ENCODE data around the gene SEMA6B. TPM values are rescaled to one million over a fixed set of nuclear protein-coding genes. Genes with fewer than 3 reads are reported as not detected.

SEMA6B gene
- polyA plus RNA-seq, 1 donor from 2014 or later, result 21.6 TPM

DNA sequence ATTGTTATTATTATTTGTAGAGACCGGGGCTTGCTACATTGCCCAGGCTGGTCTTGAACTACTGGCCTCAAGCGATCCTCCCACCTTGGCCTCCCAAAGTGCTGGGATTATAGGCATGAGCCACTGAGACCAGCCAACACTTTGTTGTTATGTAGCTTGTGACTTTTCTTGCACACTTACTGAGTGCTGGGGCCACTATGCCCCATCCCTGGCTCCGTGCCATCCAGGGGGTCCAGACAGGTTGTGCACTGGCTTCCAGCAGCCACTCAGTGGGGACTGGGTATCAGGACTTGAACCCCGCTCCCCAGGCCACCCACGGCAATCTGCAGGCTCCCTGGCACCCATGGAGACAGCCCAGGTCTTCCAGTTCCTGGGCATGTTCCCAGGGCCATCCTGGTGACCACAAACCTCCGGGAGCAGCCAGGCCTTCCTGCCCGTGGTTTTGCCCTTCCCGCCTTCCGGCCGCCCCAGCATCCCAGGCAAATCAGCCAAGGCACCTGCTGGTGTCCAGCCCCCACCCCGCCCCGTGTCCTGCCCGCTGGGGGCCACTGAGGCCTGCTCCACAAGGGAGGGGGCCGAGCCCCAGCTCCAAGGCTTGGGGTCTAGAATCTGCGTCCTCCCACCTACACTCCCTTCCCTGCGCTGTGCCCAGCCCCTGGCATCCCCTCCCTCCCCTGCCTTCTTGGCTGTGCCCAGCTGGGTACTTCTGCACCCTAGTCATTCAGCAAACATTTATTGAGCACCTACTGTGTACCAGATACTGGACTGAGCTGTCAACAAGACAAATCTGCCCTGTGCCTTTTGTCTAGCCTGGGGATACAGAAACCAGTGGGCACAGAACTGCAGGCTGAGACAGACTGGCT, 23.7 kb upstream of the SEMA6B start:
- H3K27me3 ChIP-seq (ENCODE audit: insufficient read depth, low read depth, low read length), result no peaks in the 10 kb centered on the region
- H3K9ac ChIP-seq (ENCODE audit: low read length), result no peak overlapping the region
- no peaks in the 10 kb centered on the region for H3K36me3 ChIP-seq (ENCODE audit: insufficient read depth, low read length)
- H3K4me3 ChIP-seq (ENCODE audit: low read length), result no peak overlapping the region
- no peaks in the 10 kb centered on the region for H3F3A ChIP-seq (ENCODE audit: insufficient read depth, low read length, poor library complexity, severe bottlenecking)
- H3K27ac ChIP-seq (ENCODE audit: low read length), result no peak overlapping the region
- H3K4me2 ChIP-seq (ENCODE audit: low read length), result no peak overlapping the region
- H3K9me3 ChIP-seq (ENCODE audit: low read length), result no peaks in the 10 kb centered on the region
- peaks cover 11% of the 10 kb centered on the region for H4K20me1 ChIP-seq (ENCODE audit: insufficient read depth)
- no peaks in the 10 kb centered on the region for H3K9me2 ChIP-seq (ENCODE audit: insufficient read depth, low read length)
- TF ChIP-seq CTCF (IDR thresholded peaks at IDR 0.05; ENCODE audit: poor library complexity, severe bottlenecking), result no peak
- TF ChIP-seq SMC3 (conservative IDR thresholded peaks at IDR 0.05; ENCODE audit: poor library complexity), result no peak
- TF ChIP-seq EZH2 (IDR thresholded peaks at IDR 0.05; ENCODE audit: borderline replicate concordance, insufficient read depth, low read length, poor library complexity, severe bottlenecking), result no peak
- no peak for TF ChIP-seq POLR2AphosphoS5 (IDR thresholded peaks at IDR 0.05)
- TF ChIP-seq TAF1 (IDR thresholded peaks at IDR 0.05; ENCODE audit: low read depth), result no peak
- TF ChIP-seq EP300 (conservative IDR thresholded peaks at IDR 0.05; ENCODE audit: poor library complexity, severe bottlenecking), result no peak
- TF ChIP-seq, protein P1, sequence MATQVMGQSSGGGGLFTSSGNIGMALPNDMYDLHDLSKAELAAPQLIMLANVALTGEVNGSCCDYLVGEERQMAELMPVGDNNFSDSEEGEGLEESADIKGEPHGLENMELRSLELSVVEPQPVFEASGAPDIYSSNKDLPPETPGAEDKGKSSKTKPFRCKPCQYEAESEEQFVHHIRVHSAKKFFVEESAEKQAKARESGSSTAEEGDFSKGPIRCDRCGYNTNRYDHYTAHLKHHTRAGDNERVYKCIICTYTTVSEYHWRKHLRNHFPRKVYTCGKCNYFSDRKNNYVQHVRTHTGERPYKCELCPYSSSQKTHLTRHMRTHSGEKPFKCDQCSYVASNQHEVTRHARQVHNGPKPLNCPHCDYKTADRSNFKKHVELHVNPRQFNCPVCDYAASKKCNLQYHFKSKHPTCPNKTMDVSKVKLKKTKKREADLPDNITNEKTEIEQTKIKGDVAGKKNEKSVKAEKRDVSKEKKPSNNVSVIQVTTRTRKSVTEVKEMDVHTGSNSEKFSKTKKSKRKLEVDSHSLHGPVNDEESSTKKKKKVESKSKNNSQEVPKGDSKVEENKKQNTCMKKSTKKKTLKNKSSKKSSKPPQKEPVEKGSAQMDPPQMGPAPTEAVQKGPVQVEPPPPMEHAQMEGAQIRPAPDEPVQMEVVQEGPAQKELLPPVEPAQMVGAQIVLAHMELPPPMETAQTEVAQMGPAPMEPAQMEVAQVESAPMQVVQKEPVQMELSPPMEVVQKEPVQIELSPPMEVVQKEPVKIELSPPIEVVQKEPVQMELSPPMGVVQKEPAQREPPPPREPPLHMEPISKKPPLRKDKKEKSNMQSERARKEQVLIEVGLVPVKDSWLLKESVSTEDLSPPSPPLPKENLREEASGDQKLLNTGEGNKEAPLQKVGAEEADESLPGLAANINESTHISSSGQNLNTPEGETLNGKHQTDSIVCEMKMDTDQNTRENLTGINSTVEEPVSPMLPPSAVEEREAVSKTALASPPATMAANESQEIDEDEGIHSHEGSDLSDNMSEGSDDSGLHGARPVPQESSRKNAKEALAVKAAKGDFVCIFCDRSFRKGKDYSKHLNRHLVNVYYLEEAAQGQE (IDR thresholded peaks at IDR 0.05; ENCODE audit: borderline replicate concordance), result no peak
- no peak for TF ChIP-seq MXI1 (conservative IDR thresholded peaks at IDR 0.05; ENCODE audit: poor library complexity, severe bottlenecking)
- TF ChIP-seq RAD21 (conservative IDR thresholded peaks at IDR 0.05), result no peak
- no peak overlapping the region for H2AFZ ChIP-seq (ENCODE audit: low read depth, low read length)
- peaks cover 11% of the 10 kb centered on the region for H3K79me2 ChIP-seq (replicated peaks; ENCODE audit: insufficient read depth, low read length)

GRCh38 chr19:4581666-4582553, 22.4 kb upstream of the SEMA6B start:
- Histone ChIP-seq H3K4me3 (ENCODE audit: low read length) (peak overlapping the region; percentile 58), H3K27me3 (ENCODE audit: insufficient read depth, low read depth, low read length) (no peaks in the 10 kb centered on the region), H3F3A (ENCODE audit: insufficient read depth, low read length, poor library complexity, severe bottlenecking) (no peaks in the 10 kb centered on the region), H3K4me2 (ENCODE audit: low read length) (no peak overlapping the region), H3K9me3 (ENCODE audit: low read length) (no peaks in the 10 kb centered on the region), H3K9ac (ENCODE audit: low read length) (peak overlapping the region; percentile 38), H4K20me1 (ENCODE audit: insufficient read depth) (peaks cover 11% of the 10 kb centered on the region), H3K9me2 (ENCODE audit: insufficient read depth, low read length) (no peaks in the 10 kb centered on the region), H3K27ac (ENCODE audit: low read length) (no peak overlapping the region), H3K36me3 (ENCODE audit: insufficient read depth, low read length) (no peaks in the 10 kb centered on the region), H3K79me2 (replicated peaks; ENCODE audit: insufficient read depth, low read length) (peaks cover 11% of the 10 kb centered on the region), H2AFZ (ENCODE audit: low read depth, low read length) (no peak overlapping the region)
- TF ChIP-seq, protein P1 (IDR thresholded peaks at IDR 0.05; ENCODE audit: borderline replicate concordance), result no peak
- no peak for TF ChIP-seq TAF1 (IDR thresholded peaks at IDR 0.05; ENCODE audit: low read depth)
- TF ChIP-seq RAD21 (conservative IDR thresholded peaks at IDR 0.05), result no peak
- TF ChIP-seq EP300 (conservative IDR thresholded peaks at IDR 0.05; ENCODE audit: poor library complexity, severe bottlenecking), result no peak

Data from neural cell (in vitro differentiated cells).